ENCODE results near the gene CERS4.
"Not testable (repeated sequence)": the region's sequence is repeated elsewhere in the genome, so short reads cannot be mapped to it uniquely, and the experiment has no call there.

CERS4 gene

GRCh38 chr19:8241646-8242045 lies 32.5 kb downstream of the CERS4 start:
- H3K4me3 ChIP-seq (ENCODE audit: low read depth, low read length) = no peak overlapping the region

GRCh38 chr19:8242211-8242821 lies 33.1 kb downstream of the CERS4 start:
- H3K4me3 ChIP-seq (ENCODE audit: low read depth, low read length) = no peak overlapping the region

GRCh38 chr19:8243146-8243545 lies 34.0 kb downstream of the CERS4 start:
- no peak overlapping the region for H3K4me3 ChIP-seq (ENCODE audit: low read depth, low read length)

- no peak overlapping the region for H3K4me3 ChIP-seq (ENCODE audit: low read depth, low read length)
Measured at GRCh38 chr19:8244442-8244841, 35.3 kb downstream of the CERS4 start.

- no peak overlapping the region for H3K4me3 ChIP-seq (ENCODE audit: low read depth, low read length)
Measured at GRCh38 chr19:8245869-8246835, 37.0 kb downstream of the CERS4 start.

- not testable (repeated sequence) for H3K4me3 ChIP-seq (ENCODE audit: low read depth, low read length)
Measured at GRCh38 chr19:8247129-8247890, 38.1 kb downstream of the CERS4 start.

- H3K4me3 ChIP-seq (ENCODE audit: low read depth, low read length) = no peak overlapping the region
Measured at GRCh38 chr19:8248348-8249328, 39.5 kb downstream of the CERS4 start.

- H3K4me3 ChIP-seq (ENCODE audit: low read depth, low read length) = no peak overlapping the region
Measured at GRCh38 chr19:8250596-8250995, 41.4 kb downstream of the CERS4 start.

- H3K4me3 ChIP-seq (ENCODE audit: low read depth, low read length) = no peak overlapping the region
Measured at GRCh38 chr19:8251025-8251472, 41.9 kb downstream of the CERS4 start.

- no peak overlapping the region for H3K4me3 ChIP-seq (ENCODE audit: low read depth, low read length)
Measured at GRCh38 chr19:8252922-8253589, 43.9 kb downstream of the CERS4 start.

- no peak overlapping the region for H3K4me3 ChIP-seq (ENCODE audit: low read depth, low read length)
Measured at GRCh38 chr19:8253678-8254077, 44.5 kb downstream of the CERS4 start.

GRCh38 chr19:8254286-8255001 lies 45.3 kb downstream of the CERS4 start:
- no peak overlapping the region for H3K4me3 ChIP-seq (ENCODE audit: low read depth, low read length)

GRCh38 chr19:8255426-8256125 lies 46.4 kb downstream of the CERS4 start:
- H3K4me3 ChIP-seq (ENCODE audit: low read depth, low read length) = no peak overlapping the region

GRCh38 chr19:8256276-8257051 lies 47.3 kb downstream of the CERS4 start:
- H3K4me3 ChIP-seq (ENCODE audit: low read depth, low read length) = no peak overlapping the region

- H3K4me3 ChIP-seq (ENCODE audit: low read depth, low read length) = no peak overlapping the region
Measured at GRCh38 chr19:8257052-8257443, 47.9 kb downstream of the CERS4 start.

- no peak overlapping the region for H3K4me3 ChIP-seq (ENCODE audit: low read depth, low read length)
Measured at GRCh38 chr19:8259142-8259921, 50.2 kb downstream of the CERS4 start.

GRCh38 chr19:8259922-8260247 lies 50.7 kb downstream of the CERS4 start:
- no peak overlapping the region for H3K4me3 ChIP-seq (ENCODE audit: low read depth, low read length)

Measured in iPS-11a (cell line).